Measurements from ENCODE around the gene ZSWIM6. TPM values are rescaled to one million over a fixed set of nuclear protein-coding genes. Genes with fewer than 3 reads are reported as not detected.

ZSWIM6 gene
- polyA plus RNA-seq, 3 donors = 1.7 to 33.5 (median 2.7) TPM

- DNase-seq = peak; percentile 12 to 55 (median 45)
Measured at GRCh38 chr5:61409568-61409967, 77.5 kb downstream of the ZSWIM6 start.

GRCh38 chr5:61410811-61411210 lies 78.8 kb downstream of the ZSWIM6 start:
- WGBS (ENCODE audit: insufficient coverage) = 100% methylated on average over 1 of the region's 5 CpGs
- H4K20me1 ChIP-seq (ENCODE audit: insufficient read depth, low read length) = peaks cover 90% of the 10 kb centered on the region
- DNase-seq = no peak
- no peak overlapping the region for H3K27ac ChIP-seq (ENCODE audit: low read depth in 1 of 2, low read length in 2 of 2)
- Mint-ChIP-seq H3K4me3 (no peak overlapping the region), H3K9me3 (no peaks in the 10 kb centered on the region), H3K27me3 (ENCODE audit: low read depth in 3 of 3) (no peaks in the 10 kb centered on the region), H3K27ac (peak overlapping the region in 2 of 7 donors; percentile 2 to 30), H3K36me3 (peaks cover 4 to 8% of the 10 kb centered on the region in 2 donors), H3K4me1 (peaks cover 39% of the 10 kb centered on the region)
- no peak overlapping the region for H3K4me2 ChIP-seq (replicated peaks; ENCODE audit: extremely low read depth, low read length, poor library complexity, severe bottlenecking)
- peaks cover 89% of the 10 kb centered on the region for H3K79me2 ChIP-seq (ENCODE audit: insufficient read depth, low read length)
- H3K9me3 ChIP-seq (replicated peaks in 1 of 2; ENCODE audit: control insufficient read depth in 1 of 2, insufficient read depth in 1 of 2, low read length in 2 of 2) = no peaks in the 10 kb centered on the region
- peaks cover 26 to 39% of the 10 kb centered on the region in 2 donors for H3K4me1 ChIP-seq (ENCODE audit: control insufficient read depth in 1 of 2, insufficient read depth in 2 of 2, low read length in 2 of 2)
- TF ChIP-seq CTCF (IDR thresholded peaks at IDR 0.05) = no peak
- no peak overlapping the region for H3K4me3 ChIP-seq (replicated peaks in 1 of 3; ENCODE audit: low read depth in 2 of 3, low read length in 3 of 3)
- H3K9ac ChIP-seq (ENCODE audit: insufficient read depth, low read length, poor library complexity, severe bottlenecking) = no peak overlapping the region
- no peaks in the 10 kb centered on the region for H3K36me3 ChIP-seq (replicated peaks in 1 of 2; ENCODE audit: control insufficient read depth in 1 of 2, insufficient read depth in 2 of 2, low read length in 2 of 2)
- intact Hi-C loops (cut with micrococcal nuclease) = no loop called here
- H2AFZ ChIP-seq (ENCODE audit: insufficient read depth, low read depth, low read length, poor library complexity, severe bottlenecking) = no peak overlapping the region
- H3K27me3 ChIP-seq (ENCODE audit: control insufficient read depth in 2 of 2, insufficient read depth in 2 of 2, low read length in 2 of 2) = no peaks in the 10 kb centered on the region

More at GRCh38 chr5:61409568-61409967, 77.5 kb downstream of the ZSWIM6 start:
- peak overlapping the region in 6 of 7 donors; percentile 87 to 92 (median 89) for H3K27ac Mint-ChIP-seq
- peaks cover 4 to 8% of the 10 kb centered on the region in 2 donors for H3K36me3 Mint-ChIP-seq
- Histone ChIP-seq H3K27me3 (ENCODE audit: control insufficient read depth in 2 of 2, insufficient read depth in 2 of 2, low read length in 2 of 2) (no peaks in the 10 kb centered on the region), H3K27ac (ENCODE audit: low read depth in 1 of 2, low read length in 2 of 2) (peak overlapping the region in 1 of 2 donors; percentile 77), H3K79me2 (ENCODE audit: insufficient read depth, low read length) (peaks cover 89% of the 10 kb centered on the region), H3K4me2 (replicated peaks; ENCODE audit: extremely low read depth, low read length, poor library complexity, severe bottlenecking) (peak overlapping the region; percentile 75), H3K4me1 (ENCODE audit: control insufficient read depth in 1 of 2, insufficient read depth in 2 of 2, low read length in 2 of 2) (peaks cover 26 to 35% of the 10 kb centered on the region in 2 donors), H3K9me3 (replicated peaks in 1 of 2; ENCODE audit: control insufficient read depth in 1 of 2, insufficient read depth in 1 of 2, low read length in 2 of 2) (no peaks in the 10 kb centered on the region), H3K9ac (ENCODE audit: insufficient read depth, low read length, poor library complexity, severe bottlenecking) (no peak overlapping the region), H2AFZ (ENCODE audit: insufficient read depth, low read depth, low read length, poor library complexity, severe bottlenecking) (no peak overlapping the region), H3K36me3 (replicated peaks in 1 of 2; ENCODE audit: control insufficient read depth in 1 of 2, insufficient read depth in 2 of 2, low read length in 2 of 2) (no peaks in the 10 kb centered on the region), H4K20me1 (ENCODE audit: insufficient read depth, low read length) (peaks cover 90% of the 10 kb centered on the region), H3K4me3 (replicated peaks in 1 of 3; ENCODE audit: low read depth in 2 of 3, low read length in 3 of 3) (peak overlapping the region in 1 of 3 experiments; percentile 70)
- peaks cover 35% of the 10 kb centered on the region for H3K4me1 Mint-ChIP-seq
- H3K27me3 Mint-ChIP-seq (ENCODE audit: low read depth in 3 of 3) = no peaks in the 10 kb centered on the region
- WGBS (ENCODE audit: insufficient coverage) = 50% methylated on average over 1 of the region's 2 CpGs
- no peak for TF ChIP-seq CTCF (IDR thresholded peaks at IDR 0.05)
- no peaks in the 10 kb centered on the region for H3K9me3 Mint-ChIP-seq
- intact Hi-C loops (cut with micrococcal nuclease) = loop anchor here (5.0 to 10.0 kb wide), 4 partner anchors 77 to 465 kb away; partner anchors contain the start of genes ZSWIM6 (in 2 of the 2), ERCC8 (in 1 of the 2), NDUFAF2 (in 1 of the 2) and SMIM15 (in 1 of the 2)
- peak overlapping the region in 1 of 2 donors; percentile 17 for H3K4me3 Mint-ChIP-seq
